ENCODE measurements around the gene GPRASP2.
A peak's percentile ranks its signal among the peaks of the same experiment; 100 is the strongest.

The GPRASP2 gene

DNA sequence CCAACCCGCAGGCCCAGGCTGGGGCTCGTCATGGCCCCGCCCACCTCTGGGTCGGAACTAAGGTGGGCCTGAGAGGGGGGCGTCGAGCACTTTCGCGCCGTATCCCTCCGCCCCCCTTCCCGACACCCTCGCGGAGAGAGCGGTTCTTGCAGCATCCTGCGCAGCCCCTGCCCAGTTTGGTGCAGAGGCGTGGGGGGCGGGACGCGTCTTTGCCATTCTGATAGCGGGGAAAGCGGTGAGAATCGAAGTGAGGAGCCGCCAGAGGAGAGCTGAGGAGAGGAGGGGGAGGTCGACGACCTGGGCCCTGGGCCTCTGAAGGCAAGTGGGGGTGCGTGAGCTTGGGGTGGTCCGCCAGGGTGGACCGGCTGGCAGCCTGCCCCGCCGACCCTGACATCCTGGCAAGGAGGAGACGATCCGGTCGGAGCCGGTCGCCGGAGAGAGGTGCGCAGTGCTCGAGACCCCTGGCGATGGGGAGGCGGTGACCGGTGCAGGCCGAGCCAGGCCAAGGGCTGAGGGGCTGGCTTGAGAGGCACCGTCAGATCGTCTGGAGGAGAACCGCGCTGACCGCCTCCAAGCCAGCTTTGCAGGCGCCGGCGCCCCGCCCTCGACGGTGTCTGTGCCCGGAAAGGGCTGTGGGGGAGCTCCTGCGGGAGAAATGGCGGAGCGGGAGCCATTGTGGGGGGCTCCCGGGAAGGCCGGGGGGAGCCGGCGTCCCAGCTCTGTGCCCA lies 33.8 kb downstream of the GPRASP2 start:
- peak in 1 of 2 experiments; percentile 14 for DNase-seq

DNA sequence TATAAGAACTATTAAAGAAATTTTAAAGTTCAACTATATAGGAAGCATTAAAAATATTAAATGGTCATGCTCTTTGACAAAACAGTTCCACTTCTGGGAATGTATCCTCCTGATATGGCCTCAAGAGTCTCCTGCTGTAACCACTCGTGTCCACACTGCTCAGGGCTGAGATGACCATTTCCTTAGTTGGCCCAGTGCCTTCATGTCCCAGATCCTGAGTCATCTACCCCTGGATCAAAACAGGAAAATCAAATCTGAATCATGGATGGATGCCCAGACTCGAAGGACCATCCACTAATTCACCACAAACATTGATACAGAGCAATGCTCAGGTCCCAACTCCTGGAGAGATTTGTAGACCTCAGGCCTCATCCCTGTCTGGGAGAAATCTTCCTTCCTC lies 53.0 kb downstream of the GPRASP2 start:
- DNase-seq, result no peak

DNA sequence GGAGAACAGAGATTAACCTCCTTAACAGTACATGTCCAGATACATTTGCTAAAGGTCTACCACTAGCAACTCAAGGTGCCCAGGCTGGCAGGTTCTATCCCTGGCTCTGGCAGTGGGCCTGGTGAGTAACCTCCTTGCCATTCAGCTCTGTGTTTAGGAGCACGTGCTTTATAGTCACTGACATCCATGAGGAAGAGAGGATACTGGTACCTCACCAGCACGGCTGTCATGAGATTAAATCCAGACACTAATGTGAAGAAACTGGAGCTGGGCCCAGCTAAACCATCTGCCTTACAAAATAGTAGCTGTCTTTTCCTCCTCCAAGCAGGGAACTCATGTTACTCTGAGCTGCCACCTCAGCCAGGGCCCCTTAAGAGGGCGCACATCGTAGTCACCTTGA lies 53.6 kb downstream of the GPRASP2 start:
- DNase-seq, result no peak

DNA sequence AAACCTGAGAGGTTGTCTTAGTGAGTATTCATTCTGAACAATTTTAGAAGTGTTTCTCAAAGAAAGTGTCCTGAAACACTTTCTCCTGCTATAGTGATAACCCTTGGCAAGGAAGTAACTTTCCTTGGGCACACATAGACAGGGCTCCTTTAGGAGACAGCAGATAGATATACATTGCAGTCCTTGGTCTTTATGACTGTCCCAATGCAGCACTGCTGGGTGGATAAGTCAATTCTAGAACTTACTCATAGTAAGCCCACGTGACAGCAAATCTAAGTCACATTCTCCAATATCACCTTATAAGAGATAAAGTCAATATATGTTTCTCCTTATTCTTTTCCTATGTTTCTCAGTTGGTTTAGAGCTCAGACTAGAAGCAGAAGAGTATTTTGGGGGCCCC lies 55.0 kb downstream of the GPRASP2 start:
- DNase-seq, result no peak
